ENCODE measurements around the gene HS2ST1.

DNA sequence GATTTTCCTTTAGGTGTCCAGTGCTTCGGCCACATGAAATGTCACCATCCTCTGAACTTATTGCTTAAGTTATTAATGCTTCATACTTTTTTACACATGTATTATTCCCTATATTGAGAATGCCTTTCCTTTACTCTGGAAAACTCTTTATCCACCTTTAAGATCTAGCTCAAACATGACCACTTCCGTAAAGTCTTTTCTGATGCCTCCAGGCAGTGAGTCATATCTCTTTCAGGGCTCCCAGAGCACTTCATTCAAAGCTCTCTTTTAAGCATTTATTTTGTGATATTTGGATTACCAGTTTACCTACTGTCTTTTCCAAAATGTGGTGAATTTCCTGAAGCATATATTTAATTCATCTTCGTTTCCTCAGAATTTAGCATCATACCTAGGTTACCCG, 178.9 kb downstream of the HS2ST1 start:
- TF ChIP-seq FOSL1 (IDR thresholded peaks at IDR 0.05; ENCODE audit: low read depth) (no peak), SP1 (IDR thresholded peaks at IDR 0.05; ENCODE audit: low read depth) (no peak), SIN3A (IDR thresholded peaks at IDR 0.05; ENCODE audit: low read depth) (no peak), EZH2 (IDR thresholded peaks at IDR 0.05) (no peak), ZNF274 (IDR thresholded peaks at IDR 0.05; ENCODE audit: low read depth, low read length) (no peak), POLR2AphosphoS5 (IDR thresholded peaks at IDR 0.05; ENCODE audit: low read depth, low read length) (no peak), RAD21 (IDR thresholded peaks at IDR 0.05; ENCODE audit: low read depth) (no peak), TCF7L2 (IDR thresholded peaks at IDR 0.05; ENCODE audit: borderline replicate concordance, extremely low read depth, insufficient read depth, insufficient read length) (no peak)
- TF ChIP-seq, protein P1, sequence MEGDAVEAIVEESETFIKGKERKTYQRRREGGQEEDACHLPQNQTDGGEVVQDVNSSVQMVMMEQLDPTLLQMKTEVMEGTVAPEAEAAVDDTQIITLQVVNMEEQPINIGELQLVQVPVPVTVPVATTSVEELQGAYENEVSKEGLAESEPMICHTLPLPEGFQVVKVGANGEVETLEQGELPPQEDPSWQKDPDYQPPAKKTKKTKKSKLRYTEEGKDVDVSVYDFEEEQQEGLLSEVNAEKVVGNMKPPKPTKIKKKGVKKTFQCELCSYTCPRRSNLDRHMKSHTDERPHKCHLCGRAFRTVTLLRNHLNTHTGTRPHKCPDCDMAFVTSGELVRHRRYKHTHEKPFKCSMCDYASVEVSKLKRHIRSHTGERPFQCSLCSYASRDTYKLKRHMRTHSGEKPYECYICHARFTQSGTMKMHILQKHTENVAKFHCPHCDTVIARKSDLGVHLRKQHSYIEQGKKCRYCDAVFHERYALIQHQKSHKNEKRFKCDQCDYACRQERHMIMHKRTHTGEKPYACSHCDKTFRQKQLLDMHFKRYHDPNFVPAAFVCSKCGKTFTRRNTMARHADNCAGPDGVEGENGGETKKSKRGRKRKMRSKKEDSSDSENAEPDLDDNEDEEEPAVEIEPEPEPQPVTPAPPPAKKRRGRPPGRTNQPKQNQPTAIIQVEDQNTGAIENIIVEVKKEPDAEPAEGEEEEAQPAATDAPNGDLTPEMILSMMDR (IDR thresholded peaks at IDR 0.05 in 2 of 3, conservative IDR thresholded peaks at IDR 0.05 in 1 of 3; ENCODE audit: borderline replicate concordance in 1 of 3, insufficient read depth in 1 of 3, low read depth in 2 of 3, low read length in 2 of 3): no peak
- TF ChIP-seq, protein P2, sequence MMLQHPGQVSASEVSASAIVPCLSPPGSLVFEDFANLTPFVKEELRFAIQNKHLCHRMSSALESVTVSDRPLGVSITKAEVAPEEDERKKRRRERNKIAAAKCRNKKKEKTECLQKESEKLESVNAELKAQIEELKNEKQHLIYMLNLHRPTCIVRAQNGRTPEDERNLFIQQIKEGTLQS (IDR thresholded peaks at IDR 0.05): no peak
- TF ChIP-seq, protein P3, sequence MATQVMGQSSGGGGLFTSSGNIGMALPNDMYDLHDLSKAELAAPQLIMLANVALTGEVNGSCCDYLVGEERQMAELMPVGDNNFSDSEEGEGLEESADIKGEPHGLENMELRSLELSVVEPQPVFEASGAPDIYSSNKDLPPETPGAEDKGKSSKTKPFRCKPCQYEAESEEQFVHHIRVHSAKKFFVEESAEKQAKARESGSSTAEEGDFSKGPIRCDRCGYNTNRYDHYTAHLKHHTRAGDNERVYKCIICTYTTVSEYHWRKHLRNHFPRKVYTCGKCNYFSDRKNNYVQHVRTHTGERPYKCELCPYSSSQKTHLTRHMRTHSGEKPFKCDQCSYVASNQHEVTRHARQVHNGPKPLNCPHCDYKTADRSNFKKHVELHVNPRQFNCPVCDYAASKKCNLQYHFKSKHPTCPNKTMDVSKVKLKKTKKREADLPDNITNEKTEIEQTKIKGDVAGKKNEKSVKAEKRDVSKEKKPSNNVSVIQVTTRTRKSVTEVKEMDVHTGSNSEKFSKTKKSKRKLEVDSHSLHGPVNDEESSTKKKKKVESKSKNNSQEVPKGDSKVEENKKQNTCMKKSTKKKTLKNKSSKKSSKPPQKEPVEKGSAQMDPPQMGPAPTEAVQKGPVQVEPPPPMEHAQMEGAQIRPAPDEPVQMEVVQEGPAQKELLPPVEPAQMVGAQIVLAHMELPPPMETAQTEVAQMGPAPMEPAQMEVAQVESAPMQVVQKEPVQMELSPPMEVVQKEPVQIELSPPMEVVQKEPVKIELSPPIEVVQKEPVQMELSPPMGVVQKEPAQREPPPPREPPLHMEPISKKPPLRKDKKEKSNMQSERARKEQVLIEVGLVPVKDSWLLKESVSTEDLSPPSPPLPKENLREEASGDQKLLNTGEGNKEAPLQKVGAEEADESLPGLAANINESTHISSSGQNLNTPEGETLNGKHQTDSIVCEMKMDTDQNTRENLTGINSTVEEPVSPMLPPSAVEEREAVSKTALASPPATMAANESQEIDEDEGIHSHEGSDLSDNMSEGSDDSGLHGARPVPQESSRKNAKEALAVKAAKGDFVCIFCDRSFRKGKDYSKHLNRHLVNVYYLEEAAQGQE (IDR thresholded peaks at IDR 0.05; ENCODE audit: low read depth): no peak
- TF ChIP-seq, protein P4, sequence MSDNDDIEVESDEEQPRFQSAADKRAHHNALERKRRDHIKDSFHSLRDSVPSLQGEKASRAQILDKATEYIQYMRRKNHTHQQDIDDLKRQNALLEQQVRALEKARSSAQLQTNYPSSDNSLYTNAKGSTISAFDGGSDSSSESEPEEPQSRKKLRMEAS (IDR thresholded peaks at IDR 0.05): no peak

Data from HCT116 (cell line).